Left renal cortex interstitium (tissue), 4 donors: ENCODE data around the gene PFKM. TPM values are rescaled to one million over a fixed set of nuclear protein-coding genes. Genes with fewer than 3 reads are reported as not detected.
A peak's percentile ranks its signal among the peaks of the same experiment; 100 is the strongest.
"Not testable (repeated sequence)": the region's sequence is repeated elsewhere in the genome, so short reads cannot be mapped to it uniquely, and the experiment has no call there.

ENCODE experiments used
- DNase-seq, 4 donors: peaks; one replicate each; pipeline ENCODE4 v3.0.0-alpha.2; 2013; ENCODE audit warnings: low read depth in 4 of 4, low spot score in 2 of 4, missing footprints in 1 of 4
- polyA plus RNA-seq, 4 donors: library from polyadenylated mRNA; unstranded; fragments of 120-200 nt; gene quantifications; one replicate each; pipeline ENCODE4 v1.2.1, GENCODE V29; 2013; ENCODE audit not compliant: insufficient read length in 4 of 4

PFKM gene
- polyA plus RNA-seq, 4 donors: 96.7 to 133 (median 114) TPM

DNA sequence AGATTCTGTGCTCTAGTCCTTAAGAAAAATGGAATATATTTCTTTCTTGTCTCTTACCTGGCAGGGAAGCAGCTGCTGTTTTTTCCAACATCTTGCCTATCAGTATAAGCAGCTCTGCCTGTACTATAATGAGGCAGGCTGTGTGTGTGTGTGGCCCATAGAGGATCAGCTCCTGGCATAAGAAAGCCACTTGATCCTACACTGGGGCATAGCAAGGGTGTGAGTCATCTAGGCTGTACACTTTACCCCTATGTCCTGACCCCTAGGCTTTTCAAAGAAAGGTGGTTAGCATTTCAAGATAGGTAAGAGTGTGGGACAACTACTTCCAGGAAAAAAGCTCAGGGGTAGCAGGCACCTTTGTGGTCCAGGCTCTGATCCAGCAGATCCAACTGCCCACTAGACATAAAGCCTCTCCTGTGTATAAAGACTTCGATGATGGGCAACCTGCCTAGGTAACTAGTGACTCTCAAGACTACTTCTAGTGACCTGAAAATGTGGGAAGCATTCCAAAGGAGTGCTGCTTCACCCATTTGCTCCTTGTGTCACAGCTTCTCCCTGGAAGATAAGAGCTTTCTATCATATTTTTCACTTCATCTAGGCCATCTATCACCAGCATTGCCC is 8.4 kb upstream of the PFKM start:
- no peak for DNase-seq

DNA sequence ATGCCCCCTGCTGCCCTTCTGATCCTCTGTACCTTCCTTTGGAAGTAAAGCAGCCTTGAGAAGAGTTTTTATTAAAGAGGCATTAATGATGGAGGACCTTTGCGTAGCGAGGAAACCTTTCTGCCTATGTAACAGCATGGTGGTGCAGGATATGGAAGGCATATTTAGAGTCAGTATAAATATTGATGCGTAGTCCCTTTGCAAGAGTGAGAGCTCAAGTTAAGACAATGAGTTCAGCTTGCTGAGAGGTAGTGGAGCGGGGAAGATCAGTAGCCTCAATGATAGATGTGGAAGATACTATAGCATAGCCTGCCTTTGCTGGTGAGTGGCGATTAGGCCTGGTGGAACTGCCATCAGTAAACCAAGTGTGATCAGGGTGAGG is 7.9 kb upstream of the PFKM start:
- DNase-seq: not testable (repeated sequence)

- no peak for DNase-seq
Observed at GRCh38 chr12:48115957-48116356, 3.2 kb upstream of the PFKM start.

DNA sequence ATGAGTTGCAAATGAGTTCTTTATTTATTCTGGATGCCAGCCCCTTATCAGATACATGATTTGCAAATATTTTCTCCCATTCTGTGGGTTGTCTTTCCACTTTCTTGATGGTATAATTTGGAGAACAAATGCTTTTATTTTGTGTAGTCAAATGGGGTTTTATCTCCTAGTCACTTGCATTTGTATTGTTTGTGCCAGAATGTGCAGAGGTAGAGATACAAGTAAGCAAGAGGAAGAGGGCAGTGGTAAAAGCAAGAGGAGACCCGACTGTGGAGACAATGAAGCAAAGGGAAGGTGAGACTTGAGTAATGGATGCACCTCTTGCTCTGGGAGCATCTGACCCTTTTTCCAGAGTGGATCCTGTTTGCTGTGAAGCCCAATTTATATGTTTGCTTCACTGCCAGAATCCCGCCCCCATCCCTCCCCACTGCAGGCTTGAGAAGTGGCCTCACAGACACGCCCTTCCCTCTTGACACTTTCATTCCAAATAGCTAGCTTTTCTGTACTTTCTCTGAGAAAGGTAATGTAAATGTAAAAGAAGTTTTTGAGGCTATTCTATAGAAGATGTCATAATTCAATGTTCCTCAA is 786 bp upstream of the PFKM start:
- DNase-seq: no peak

GRCh38 chr12:48119834-48120195 is 651 bp downstream of the PFKM start:
- peak in 2 of 4 donors; percentile 16 to 37 for DNase-seq

DNA sequence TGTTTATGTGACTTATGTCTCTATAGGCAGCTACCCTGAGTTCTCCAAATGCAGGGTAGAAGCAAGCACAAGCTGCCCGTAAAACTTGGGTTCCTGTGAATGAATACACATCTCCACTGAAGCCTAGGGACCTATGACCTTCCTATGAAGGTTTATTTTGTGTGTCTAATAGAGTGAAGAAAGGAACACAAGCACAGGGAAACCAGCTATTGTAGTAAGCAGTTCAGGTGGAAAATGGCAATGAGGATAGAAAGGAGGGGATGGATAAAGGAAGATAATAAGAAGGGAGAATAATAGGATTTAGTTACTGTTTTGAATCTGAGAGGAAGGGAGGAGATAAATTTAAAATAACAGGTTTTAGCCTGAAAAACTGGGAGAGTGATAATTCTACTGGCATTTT is 2.4 kb downstream of the PFKM start:
- no peak for DNase-seq

DNA sequence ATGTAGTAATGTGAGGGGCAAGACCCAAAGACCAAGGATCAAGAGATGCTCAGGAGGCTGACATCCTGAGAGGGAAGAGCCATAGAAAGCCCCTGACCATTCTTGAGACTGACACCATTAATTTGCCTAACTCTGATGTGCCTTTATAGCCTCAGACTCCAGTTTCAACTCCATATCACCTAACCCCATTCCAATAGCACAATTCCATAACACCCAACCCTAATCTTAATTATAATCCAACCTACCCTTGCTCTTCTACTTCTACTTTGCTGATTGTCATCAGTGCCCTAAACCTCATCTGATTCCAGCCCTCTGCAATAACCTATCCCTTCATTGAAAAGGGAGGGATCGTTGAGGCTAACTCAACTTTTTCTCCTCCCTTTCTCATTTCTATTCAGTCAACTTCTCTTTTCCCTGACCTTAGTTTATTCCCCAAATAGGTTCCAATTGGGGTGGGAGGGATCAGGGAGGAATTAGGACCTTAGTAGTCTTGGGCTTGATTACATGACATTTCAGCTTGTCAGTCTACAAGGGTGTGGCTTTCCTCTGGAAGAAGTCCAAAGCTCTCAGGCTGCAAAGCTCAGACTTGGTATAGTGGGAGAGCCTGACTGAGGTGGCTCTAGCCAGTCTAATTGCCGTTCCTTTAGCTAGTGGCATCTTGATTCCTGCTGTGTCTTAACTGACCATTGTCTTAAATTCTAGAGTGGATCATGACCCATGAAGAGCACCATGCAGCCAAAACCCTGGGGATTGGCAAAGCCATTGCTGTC is 3.1 kb downstream of the PFKM start:
- DNase-seq: no peak

DNA sequence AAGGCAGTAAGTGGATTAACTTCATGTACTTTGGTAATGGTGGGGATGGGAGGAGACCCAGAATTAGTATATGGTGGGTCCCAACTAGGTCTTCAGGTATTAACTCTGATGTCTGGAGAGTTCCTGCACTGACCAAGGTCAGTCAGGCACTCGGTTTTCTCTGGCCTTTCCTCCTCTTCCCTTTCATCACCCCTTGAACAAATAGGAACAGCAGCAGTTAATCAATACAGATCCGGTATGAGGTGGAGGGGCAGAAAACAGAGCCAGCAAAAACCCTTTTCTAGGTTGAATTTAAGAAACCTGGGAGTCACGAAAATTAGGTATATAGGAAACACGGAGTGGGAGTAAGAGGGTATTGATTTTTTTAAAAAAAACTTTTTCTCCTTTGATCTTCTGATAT is 4.0 kb downstream of the PFKM start:
- no peak for DNase-seq

GRCh38 chr12:48125542-48125941 is 6.4 kb downstream of the PFKM start:
- not testable (repeated sequence) for DNase-seq

GRCh38 chr12:48125985-48126384 is 6.8 kb downstream of the PFKM start:
- DNase-seq: no peak

GRCh38 chr12:48126953-48127630 is 7.9 kb downstream of the PFKM start:
- no peak for DNase-seq

- no peak for DNase-seq
Observed at GRCh38 chr12:48128800-48129199, 9.6 kb downstream of the PFKM start.

DNA sequence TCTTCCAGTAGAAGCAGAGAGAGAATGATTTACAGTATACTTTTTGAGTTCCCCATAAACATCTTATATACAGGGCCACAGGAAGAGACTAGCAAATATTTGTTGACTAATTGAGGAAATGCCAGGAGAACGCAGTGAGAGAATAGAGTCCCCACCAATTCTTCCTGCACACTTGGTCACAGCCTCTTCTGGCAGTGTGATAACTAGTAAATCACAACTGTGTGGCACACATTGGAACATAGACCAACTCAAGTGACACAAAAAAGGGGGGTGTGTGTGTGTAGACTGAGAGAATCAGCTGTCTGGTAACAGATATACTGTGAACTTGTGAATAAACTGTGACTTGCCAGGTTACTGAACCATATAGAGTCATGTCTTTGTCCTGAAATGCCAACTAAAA is 10.2 kb downstream of the PFKM start:
- no peak for DNase-seq

DNA sequence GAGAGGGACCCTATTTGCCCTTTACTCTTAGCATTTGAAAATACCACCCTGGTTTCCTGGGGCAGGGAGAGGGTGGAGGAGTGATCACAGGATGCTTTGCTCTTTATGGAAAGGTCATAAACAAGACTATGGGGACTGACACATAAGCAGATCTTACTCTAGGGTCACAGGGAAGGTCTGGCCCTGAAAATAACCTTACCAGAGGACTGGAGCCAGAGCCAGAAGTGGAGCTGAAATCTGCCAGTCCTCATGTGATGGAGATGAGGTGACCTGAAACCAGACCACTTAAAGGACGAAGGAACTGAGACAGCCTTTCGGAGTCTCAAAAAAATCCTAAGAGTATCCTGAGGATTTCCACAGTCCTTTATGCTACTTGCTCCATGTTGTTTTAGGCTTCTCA is 12.4 kb downstream of the PFKM start:
- DNase-seq: no peak

DNA sequence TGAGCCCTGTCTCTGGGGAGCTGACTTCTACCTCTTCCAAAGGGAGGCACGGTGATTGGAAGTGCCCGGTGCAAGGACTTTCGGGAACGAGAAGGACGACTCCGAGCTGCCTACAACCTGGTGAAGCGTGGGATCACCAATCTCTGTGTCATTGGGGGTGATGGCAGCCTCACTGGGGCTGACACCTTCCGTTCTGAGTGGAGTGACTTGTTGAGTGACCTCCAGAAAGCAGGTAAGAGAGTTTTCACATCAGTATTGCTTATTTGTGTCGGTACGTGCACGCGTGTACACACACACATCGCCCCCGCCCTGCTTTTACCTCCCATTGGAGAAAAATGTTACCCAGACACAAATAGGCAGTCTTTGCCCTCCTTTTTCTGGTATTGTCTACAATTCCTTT is 13.7 kb downstream of the PFKM start:
- no peak for DNase-seq

- DNase-seq: no peak
Observed at GRCh38 chr12:48135027-48135426, 15.9 kb downstream of the PFKM start.

DNA sequence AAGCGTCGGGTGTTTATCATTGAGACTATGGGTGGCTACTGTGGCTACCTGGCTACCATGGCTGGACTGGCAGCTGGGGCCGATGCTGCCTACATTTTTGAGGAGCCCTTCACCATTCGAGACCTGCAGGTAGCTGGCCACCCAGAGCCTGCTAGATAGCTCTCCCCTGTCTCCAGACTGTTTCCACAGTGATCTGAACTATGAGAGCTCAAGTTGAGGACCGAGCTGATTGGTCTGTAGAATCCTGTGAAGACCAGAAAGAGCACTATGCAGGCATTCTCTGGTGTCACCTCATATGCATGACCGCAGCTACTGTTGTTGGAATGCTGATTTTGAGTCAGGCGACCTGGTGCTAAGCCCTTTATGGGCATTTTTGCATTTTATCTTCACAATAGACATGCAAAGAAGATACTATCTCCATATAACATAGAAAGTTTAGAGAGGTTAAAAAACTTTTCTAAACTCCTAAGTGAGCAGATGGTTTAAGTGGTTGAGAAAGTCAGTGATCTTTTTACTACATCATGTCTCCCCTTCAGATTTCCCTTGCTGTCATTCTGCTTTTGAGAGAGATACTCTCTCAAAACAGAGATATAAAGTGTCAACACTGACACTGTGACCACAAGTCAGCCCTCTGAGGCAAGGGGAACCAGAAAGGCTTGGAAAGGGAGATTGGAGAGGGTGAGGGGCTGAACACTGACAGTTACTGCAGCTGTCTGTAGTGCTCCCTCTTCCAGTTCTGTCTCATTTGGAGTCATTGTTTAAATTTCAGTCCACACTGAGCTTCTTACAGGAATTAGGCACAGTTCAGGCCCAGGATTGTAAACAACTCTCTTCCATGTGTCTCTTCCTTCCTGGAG is 23.9 kb downstream of the PFKM start:
- no peak for DNase-seq

DNA sequence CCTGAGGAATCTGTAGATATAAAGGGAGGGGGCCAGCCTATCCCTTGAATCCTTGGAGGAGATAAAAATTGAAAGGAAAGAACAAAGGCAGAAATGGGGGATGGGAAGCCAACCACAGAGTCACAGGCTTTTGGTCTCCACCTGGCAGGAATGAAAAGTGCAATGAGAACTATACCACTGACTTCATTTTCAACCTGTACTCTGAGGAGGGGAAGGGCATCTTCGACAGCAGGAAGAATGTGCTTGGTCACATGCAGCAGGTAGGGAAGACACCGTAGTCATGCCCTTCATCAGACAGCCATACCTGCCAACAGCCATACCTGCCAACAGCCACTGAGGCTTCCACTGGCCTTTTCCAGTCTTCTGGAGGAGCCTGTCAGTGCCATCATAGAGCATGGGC is 24.7 kb downstream of the PFKM start:
- DNase-seq: no peak

GRCh38 chr12:48145981-48146380 is 26.8 kb downstream of the PFKM start:
- DNase-seq: no peak

GRCh38 chr12:48151103-48151771 is 32.1 kb downstream of the PFKM start:
- no peak for DNase-seq
